Thyroid gland (tissue), 4 donors: Measurements from ENCODE around the gene DPF1. TPM values are rescaled to one million over a fixed set of nuclear protein-coding genes. Genes with fewer than 3 reads are reported as not detected.

Source experiments
- DNase-seq, 2 donors: peaks; one replicate each; pipeline ENCODE4 v3.0.0-alpha.2; 2019
- H3K27ac ChIP-seq, 3 donors: fragments of 200-600 bp; sonication (generic); 1 replicate in 2 of 3; 2 replicates in 1 of 3; pipeline ENCODE4 v1.5.1; 2016 to 2019; ENCODE audit warnings: mild to moderate bottlenecking in 1 of 3, moderate library complexity in 1 of 3
- H3K27me3 ChIP-seq: fragments of 200-600 bp; sonication (generic); one replicate; pipeline ENCODE4 v1.5.1; 2019
- H3K36me3 ChIP-seq, 2 donors: fragments of 200-600 bp; sonication (generic); one replicate each; pipeline ENCODE4 v1.5.1; 2016 to 2019
- H3K4me1 ChIP-seq, 2 donors: fragments of 200-600 bp; sonication (generic); one replicate each; pipeline ENCODE4 v1.5.1; 2017 to 2019
- H3K4me3 ChIP-seq, 3 donors: fragments of 200-600 bp; sonication (generic); replicated peaks in 1 of 3; 1 replicate in 2 of 3; 2 replicates in 1 of 3; pipeline ENCODE4 v1.5.1; 2016; ENCODE audit warnings: mild to moderate bottlenecking in 1 of 3
- H3K9me3 ChIP-seq: fragments of 200-600 bp; sonication (generic); one replicate; pipeline ENCODE4 v1.5.1; 2017
- CTCF ChIP-seq, 6 experiments: fragments of 200-600 bp in 3 of 6; fragments of 450-650 bp in 3 of 6; sonication (generic) in 3 of 6; IDR thresholded peaks; one replicate each; pipeline ENCODE4 v1.5.1; 2016 to 2019; ENCODE audit warnings: antibody characterized with exemption in 6 of 6, mild to moderate bottlenecking in 2 of 6, inconsistent platforms in 1 of 6, moderate library complexity in 1 of 6
- POLR2A ChIP-seq, 2 donors: fragments of 450-650 bp; IDR thresholded peaks; one replicate each; pipeline ENCODE4 v1.6.1; 2017; ENCODE audit warnings: antibody characterized with exemption in 2 of 2, mild to moderate bottlenecking in 2 of 2, moderate library complexity in 1 of 2
- WGBS, 2 donors: methylation state at CpG; one replicate each; pipeline ENCODE4 v1.1.5; 2017; 5-methylcytosine and 5-hydroxymethylcytosine counted together
- intact Hi-C: fragments of 100-400 bp; cut with DNase I; formaldehyde crosslinking; loops from one replicate; pipeline ENCODE4 v1.15.1; 2023
- total RNA-seq, 4 donors: library from RNA; depleted of rRNA; stranded (reverse); fragments of >200 nt; gene quantifications; one replicate each; pipeline ENCODE4 v1.2.3, GENCODE V29; 2016

The DPF1 gene
- total RNA-seq, 4 donors from 2014 or later: not detected

- intact Hi-C loops: no loop called here
Observed at GRCh38 chr19:38223617-38224013, 407 bp downstream of the DPF1 start.

GRCh38 chr19:38223119-38223523 is 901 bp downstream of the DPF1 start:
- Histone ChIP-seq H3K9me3 (no peaks in the 10 kb centered on the region), H3K4me3 (no peak overlapping the region), H3K27ac (no peak overlapping the region), H3K36me3 (no peaks in the 10 kb centered on the region), H3K27me3 (peaks cover 27% of the 10 kb centered on the region), H3K4me1 (peaks cover 7 to 9% of the 10 kb centered on the region in 2 donors)
- 93 to 94% methylated on average over 3 of the region's 3 CpGs for WGBS, 2 donors
- no peak for TF ChIP-seq CTCF (IDR thresholded peaks at IDR 0.05)
- no peak for TF ChIP-seq POLR2A (IDR thresholded peaks at IDR 0.05)
- intact Hi-C loops: no loop called here
- DNase-seq: no peak

More at GRCh38 chr19:38223617-38224013, 407 bp downstream of the DPF1 start:
- no peak for TF ChIP-seq CTCF (IDR thresholded peaks at IDR 0.05)
- H3K27me3 ChIP-seq: peaks cover 32% of the 10 kb centered on the region
- 10 to 35% methylated on average over 4 to 13 of the region's 13 CpGs for WGBS, 2 donors
- no peaks in the 10 kb centered on the region for H3K36me3 ChIP-seq
- DNase-seq: no peak
- H3K9me3 ChIP-seq: no peaks in the 10 kb centered on the region
- H3K4me1 ChIP-seq: peaks cover 11 to 14% of the 10 kb centered on the region in 2 donors
- no peak overlapping the region for H3K27ac ChIP-seq
- H3K4me3 ChIP-seq: peak overlapping the region in 1 of 3 donors; percentile 19

- 53 to 70% methylated on average over 29 to 43 of the region's 64 CpGs for WGBS, 2 donors
Observed at GRCh38 chr19:38221919-38222830, 1.8 kb downstream of the DPF1 start.

GRCh38 chr19:38221421-38221820 is 2.6 kb downstream of the DPF1 start:
- no peak overlapping the region for H3K4me3 ChIP-seq
- H3K9me3 ChIP-seq: no peaks in the 10 kb centered on the region
- no peak overlapping the region for H3K27ac ChIP-seq
- TF ChIP-seq POLR2A (IDR thresholded peaks at IDR 0.05) (no peak), CTCF (IDR thresholded peaks at IDR 0.05) (no peak)
- H3K27me3 ChIP-seq: peaks cover 17% of the 10 kb centered on the region
- 92 to 94% methylated on average over 6 of the region's 6 CpGs for WGBS, 2 donors
- intact Hi-C loops: no loop called here
- H3K4me1 ChIP-seq: peaks cover 6 to 9% of the 10 kb centered on the region in 2 donors
- DNase-seq: no peak
- no peaks in the 10 kb centered on the region for H3K36me3 ChIP-seq

More at GRCh38 chr19:38221919-38222830, 1.8 kb downstream of the DPF1 start:
- Histone ChIP-seq H3K27me3 (peaks cover 18% of the 10 kb centered on the region), H3K4me1 (peaks cover 6 to 9% of the 10 kb centered on the region in 2 donors), H3K9me3 (no peaks in the 10 kb centered on the region), H3K27ac (no peak overlapping the region), H3K36me3 (no peaks in the 10 kb centered on the region), H3K4me3 (no peak overlapping the region)
- intact Hi-C loops: no loop called here
- no peak for DNase-seq
- no peak for TF ChIP-seq CTCF (IDR thresholded peaks at IDR 0.05)
- no peak for TF ChIP-seq POLR2A (IDR thresholded peaks at IDR 0.05)

GRCh38 chr19:38219221-38219620 is 4.8 kb downstream of the DPF1 start:
- H3K4me3 ChIP-seq: no peak overlapping the region
- intact Hi-C loops: loop anchor here (10.0 kb wide), 1 partner anchor 324 kb away; no protein-coding TSS in a partner anchor
- peaks cover 7% of the 10 kb centered on the region for H3K27me3 ChIP-seq
- WGBS, 2 donors: 90 to 100% methylated on average over 3 to 10 of the region's 10 CpGs
- H3K4me1 ChIP-seq: peaks cover 6% of the 10 kb centered on the region in 2 donors
- no peaks in the 10 kb centered on the region for H3K9me3 ChIP-seq
- no peaks in the 10 kb centered on the region for H3K36me3 ChIP-seq
- TF ChIP-seq CTCF (IDR thresholded peaks at IDR 0.05): no peak
- H3K27ac ChIP-seq: no peak overlapping the region
- DNase-seq: no peak
